Stomach (tissue), 9 donors: ENCODE data around the gene ETS1. TPM values are rescaled to one million over a fixed set of nuclear protein-coding genes. Genes with fewer than 3 reads are reported as not detected.

Experiments
- DNase-seq, 2 donors: peaks; one replicate each; pipeline versions ENCODE4 v3.0.0 to v3.0.0-alpha.2; 2013 to 2019
- H3K27ac ChIP-seq, 5 donors: fragments of 200-600 bp in 4 of 5; sonication (generic) in 4 of 5; one replicate each; pipeline ENCODE4 v1.5.1; 2013 to 2019; ENCODE audit warnings: mild to moderate bottlenecking in 1 of 5, moderate library complexity in 1 of 5
- H3K27me3 ChIP-seq, 3 donors: fragments of 200-600 bp; sonication (generic); one replicate each; pipeline ENCODE4 v1.5.1; 2017 to 2019; ENCODE audit warnings: mixed run types in 1 of 3
- H3K36me3 ChIP-seq, 4 donors: fragments of 200-600 bp; sonication (generic); 1 replicate in 3 of 4; 2 replicates in 1 of 4; pipeline ENCODE4 v1.5.1; 2016 to 2019
- H3K4me1 ChIP-seq, 4 donors: fragments of 200-600 bp; sonication (generic); one replicate each; pipeline ENCODE4 v1.5.1; 2016 to 2019
- H3K4me3 ChIP-seq, 4 donors: fragments of 200-600 bp; sonication (generic) in 3 of 4; one replicate each; pipeline ENCODE4 v1.5.1; 2016 to 2019; ENCODE audit warnings: mild to moderate bottlenecking in 1 of 4
- H3K9me3 ChIP-seq, 4 donors: fragments of 200-600 bp; sonication (generic); one replicate each; pipeline ENCODE4 v1.5.1; 2016 to 2019
- EP300 ChIP-seq: sonication (generic); formaldehyde crosslinking; IDR thresholded peaks from one replicate; pipeline ENCODE4 v1.6.1; 2017; ENCODE audit warnings: antibody characterized with exemption
- POLR2A ChIP-seq, 4 donors: fragments of 450-650 bp; IDR thresholded peaks; one replicate each; pipeline ENCODE4 v1.6.1; 2016; ENCODE audit warnings: antibody characterized with exemption in 4 of 4, control low read depth in 2 of 4, mild to moderate bottlenecking in 1 of 4, moderate library complexity in 1 of 4
- POLR2AphosphoS5 ChIP-seq, 3 donors: sonication (generic); formaldehyde crosslinking; IDR thresholded peaks; one replicate each; pipeline ENCODE4 v1.6.1; 2016; ENCODE audit warnings: antibody characterized with exemption in 3 of 3
- WGBS, 5 donors: extraction: QIAGEN DNeasy Blood & Tissue Kit in 3 of 5; methylation state at CpG; one replicate each; pipeline versions ENCODE4 v1.1.5 to v1.1.7; 2013 to 2018; 5-methylcytosine and 5-hydroxymethylcytosine counted together
- intact Hi-C: fragments of 100-400 bp; cut with DNase I; formaldehyde crosslinking; loops from one replicate; pipeline ENCODE4 v1.15.1; 2023; ENCODE audit warnings: low total_unique reads
- polyA plus RNA-seq, 3 donors: library from polyadenylated mRNA; stranded (reverse); fragments of 200-250 nt; gene quantifications; one replicate each; pipeline ENCODE4 v1.2.3, GENCODE V29; 2013
- total RNA-seq, 5 donors: library from RNA; depleted of rRNA; stranded (reverse); fragments of >200 nt; gene quantifications; one replicate each; pipeline versions ENCODE4 v1.1.0 to v1.2.3, GENCODE V29; 2014 to 2016
- TF ChIP-seq, protein P1 (sequence below), 7 experiments: fragments of 450-650 bp in 4 of 7; fragments of 200-600 bp in 3 of 7; sonication (generic) in 3 of 7; IDR thresholded peaks; one replicate each; pipeline ENCODE4 v1.5.1; 2016 to 2019; ENCODE audit warnings: antibody characterized with exemption in 7 of 7, control low read depth in 2 of 7, mild to moderate bottlenecking in 1 of 7
- donor health status: healthy with polysubstance abuse.
- donor health status: Bipolar disorder and iron deficiency.
- donor health status: healthy.

The ETS1 gene
- total and polyA plus RNA-seq, 8 donors = 7.0 to 72.5 (median 22.5) TPM

GRCh38 chr11:128434818-128435217 is 152.5 kb downstream of the ETS1 start:
- TF ChIP-seq POLR2A (IDR thresholded peaks at IDR 0.05) (no peak), EP300 (no peak), POLR2AphosphoS5 (IDR thresholded peaks at IDR 0.05) (no peak)
- TF ChIP-seq, protein P1, sequence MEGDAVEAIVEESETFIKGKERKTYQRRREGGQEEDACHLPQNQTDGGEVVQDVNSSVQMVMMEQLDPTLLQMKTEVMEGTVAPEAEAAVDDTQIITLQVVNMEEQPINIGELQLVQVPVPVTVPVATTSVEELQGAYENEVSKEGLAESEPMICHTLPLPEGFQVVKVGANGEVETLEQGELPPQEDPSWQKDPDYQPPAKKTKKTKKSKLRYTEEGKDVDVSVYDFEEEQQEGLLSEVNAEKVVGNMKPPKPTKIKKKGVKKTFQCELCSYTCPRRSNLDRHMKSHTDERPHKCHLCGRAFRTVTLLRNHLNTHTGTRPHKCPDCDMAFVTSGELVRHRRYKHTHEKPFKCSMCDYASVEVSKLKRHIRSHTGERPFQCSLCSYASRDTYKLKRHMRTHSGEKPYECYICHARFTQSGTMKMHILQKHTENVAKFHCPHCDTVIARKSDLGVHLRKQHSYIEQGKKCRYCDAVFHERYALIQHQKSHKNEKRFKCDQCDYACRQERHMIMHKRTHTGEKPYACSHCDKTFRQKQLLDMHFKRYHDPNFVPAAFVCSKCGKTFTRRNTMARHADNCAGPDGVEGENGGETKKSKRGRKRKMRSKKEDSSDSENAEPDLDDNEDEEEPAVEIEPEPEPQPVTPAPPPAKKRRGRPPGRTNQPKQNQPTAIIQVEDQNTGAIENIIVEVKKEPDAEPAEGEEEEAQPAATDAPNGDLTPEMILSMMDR (IDR thresholded peaks at IDR 0.05) = no peak
- Histone ChIP-seq H3K4me1 (no peaks in the 10 kb centered on the region), H3K36me3 (no peaks in the 10 kb centered on the region), H3K9me3 (no peaks in the 10 kb centered on the region), H3K27me3 (no peaks in the 10 kb centered on the region), H3K27ac (no peak overlapping the region), H3K4me3 (no peak overlapping the region)
- intact Hi-C loops = no loop called here
- WGBS, 5 donors = 81 to 94% (median 91%) methylated on average over 3 of the region's 3 CpGs
- DNase-seq = no peak

GRCh38 chr11:128434411-128434810 is 152.9 kb downstream of the ETS1 start:
- TF ChIP-seq, protein P1 (IDR thresholded peaks at IDR 0.05) = no peak
- 75 to 86% (median 83%) methylated on average over 4 of the region's 4 CpGs for WGBS, 5 donors
- Histone ChIP-seq H3K27ac (no peak overlapping the region), H3K36me3 (no peaks in the 10 kb centered on the region), H3K9me3 (no peaks in the 10 kb centered on the region), H3K4me3 (no peak overlapping the region), H3K4me1 (no peaks in the 10 kb centered on the region), H3K27me3 (no peaks in the 10 kb centered on the region)
- no peak for DNase-seq
- intact Hi-C loops = no loop called here

DNA sequence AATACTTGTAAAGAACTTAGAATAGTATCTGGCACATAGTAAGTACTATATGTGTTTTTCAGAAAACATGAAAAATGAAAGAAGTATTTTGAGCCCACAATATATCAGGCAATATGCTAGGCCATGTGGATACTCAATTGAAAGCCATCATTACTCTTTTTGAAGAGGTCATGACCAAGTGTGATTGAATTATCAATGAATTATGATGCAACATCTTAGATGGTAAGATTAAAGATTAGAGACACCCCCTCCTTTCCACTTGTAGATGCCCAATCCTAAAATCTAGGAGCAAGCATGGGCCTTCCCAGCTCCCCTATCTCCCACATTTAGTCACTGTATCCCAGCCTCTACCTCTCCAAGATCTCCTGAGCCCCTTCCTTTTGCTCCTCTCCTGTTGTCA is 154.4 kb downstream of the ETS1 start:
- no peak for DNase-seq
- Histone ChIP-seq H3K36me3 (no peaks in the 10 kb centered on the region), H3K27me3 (no peaks in the 10 kb centered on the region), H3K4me1 (no peaks in the 10 kb centered on the region), H3K9me3 (no peaks in the 10 kb centered on the region), H3K4me3 (no peak overlapping the region), H3K27ac (no peak overlapping the region)
- TF ChIP-seq POLR2A (IDR thresholded peaks at IDR 0.05) = no peak
- no peak for TF ChIP-seq POLR2AphosphoS5 (IDR thresholded peaks at IDR 0.05)
- TF ChIP-seq, protein P1 (IDR thresholded peaks at IDR 0.05) = no peak
- no peak for TF ChIP-seq EP300
- intact Hi-C loops = no loop called here

GRCh38 chr11:128431931-128432330 is 155.4 kb downstream of the ETS1 start:
- intact Hi-C loops = no loop called here
- Histone ChIP-seq H3K27me3 (no peaks in the 10 kb centered on the region), H3K4me1 (no peaks in the 10 kb centered on the region), H3K36me3 (no peaks in the 10 kb centered on the region), H3K27ac (no peak overlapping the region), H3K9me3 (no peaks in the 10 kb centered on the region), H3K4me3 (no peak overlapping the region)
- 81 to 91% (median 86%) methylated on average over 4 of the region's 4 CpGs for WGBS, 5 donors
- no peak for DNase-seq
- TF ChIP-seq, protein P1 (IDR thresholded peaks at IDR 0.05) = no peak
- TF ChIP-seq EP300 (no peak), POLR2AphosphoS5 (IDR thresholded peaks at IDR 0.05) (no peak), POLR2A (IDR thresholded peaks at IDR 0.05) (no peak)
